HEK293 (cell line): ENCODE data around the gene PLEKHA8.

Experiments
- YY1 ChIP-seq: fragments of 450-650 bp; formaldehyde crosslinking; IDR thresholded peaks from 2 replicates; pipeline ENCODE4 v1.5.1; 2018; ENCODE audit warnings: missing biosample characterization, missing genetic modification characterization
- ZBTB1 ChIP-seq: fragments of 450-650 bp; formaldehyde crosslinking; IDR thresholded peaks from 2 replicates; pipeline ENCODE4 v1.5.1; 2016; ENCODE audit warnings: missing biosample characterization, missing genetic modification characterization
- ZNF830 ChIP-seq: fragments of 450-650 bp; IDR thresholded peaks from 2 replicates; pipeline ENCODE4 v1.5.0; 2018; ENCODE audit warnings: missing biosample characterization, missing genetic modification characterization, low read depth, mild to moderate bottlenecking, moderate library complexity

DNA sequence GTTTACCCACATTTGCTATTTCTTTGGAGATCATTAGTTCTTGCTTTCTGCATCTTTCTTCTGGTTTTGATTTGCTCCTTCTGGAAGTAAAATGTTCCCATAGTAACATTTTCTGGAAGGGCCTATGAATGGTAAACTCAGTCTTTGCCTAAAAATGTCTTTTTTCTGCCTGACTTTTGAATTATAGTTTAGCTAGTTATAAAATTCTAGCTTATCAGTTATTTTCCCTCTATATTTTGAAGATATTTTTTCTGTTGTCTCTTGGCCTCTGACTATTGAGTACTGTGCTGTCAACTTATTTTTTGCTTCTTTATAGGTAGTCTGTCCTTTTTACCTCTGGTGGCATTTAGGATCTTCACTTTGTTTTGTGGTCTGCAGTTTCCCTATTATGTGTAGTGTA lies 84.9 kb downstream of the PLEKHA8 start:
- TF ChIP-seq ZBTB1 (no peak), YY1 (tag by site-specific recombination) (no peak), ZNF830 (tag by site-specific recombination) (no peak)
